Activated effector memory CD4-positive, alpha-beta T cell treated with Interleukin-2 at 50 U/mL for 16 hours (primary cell): ENCODE measurements around the gene TBC1D22A.
"Not testable (repeated sequence)": the region's sequence is repeated elsewhere in the genome, so short reads cannot be mapped to it uniquely, and the experiment has no call there.

Experiments
- DNase-seq: peaks from one replicate; pipeline ENCODE4 v3.0.0-alpha.2; 2020

The TBC1D22A gene

GRCh38 chr22:47133061-47133969 is 370.9 kb downstream of the TBC1D22A start:
- no peak for DNase-seq

- DNase-seq, result no peak
These were observed 371.8 kb downstream of the TBC1D22A start for GRCh38 chr22:47134222-47134621.

- DNase-seq, result no peak
These were observed 372.9 kb downstream of the TBC1D22A start for GRCh38 chr22:47135338-47135737.

DNA sequence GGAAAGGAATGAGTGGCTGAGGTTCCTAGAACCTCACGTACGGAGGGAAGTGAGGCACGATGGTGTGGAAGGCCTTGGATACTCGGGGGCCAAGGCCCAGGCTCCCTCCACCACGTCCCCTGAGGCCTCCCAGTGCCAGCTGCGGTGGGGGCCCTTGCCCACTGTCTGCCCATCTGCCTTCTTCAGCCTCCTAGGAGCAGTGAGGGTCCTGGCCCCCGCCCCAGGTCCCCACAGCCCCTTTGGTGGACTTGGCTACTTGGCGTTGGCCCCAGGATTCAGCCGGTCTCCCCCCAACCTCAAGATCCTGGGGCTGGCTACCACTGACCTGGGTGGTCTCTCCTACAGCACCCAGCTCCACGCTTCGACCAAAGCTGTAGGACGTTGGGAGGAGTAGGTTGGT is 373.6 kb downstream of the TBC1D22A start:
- DNase-seq, result no peak

DNA sequence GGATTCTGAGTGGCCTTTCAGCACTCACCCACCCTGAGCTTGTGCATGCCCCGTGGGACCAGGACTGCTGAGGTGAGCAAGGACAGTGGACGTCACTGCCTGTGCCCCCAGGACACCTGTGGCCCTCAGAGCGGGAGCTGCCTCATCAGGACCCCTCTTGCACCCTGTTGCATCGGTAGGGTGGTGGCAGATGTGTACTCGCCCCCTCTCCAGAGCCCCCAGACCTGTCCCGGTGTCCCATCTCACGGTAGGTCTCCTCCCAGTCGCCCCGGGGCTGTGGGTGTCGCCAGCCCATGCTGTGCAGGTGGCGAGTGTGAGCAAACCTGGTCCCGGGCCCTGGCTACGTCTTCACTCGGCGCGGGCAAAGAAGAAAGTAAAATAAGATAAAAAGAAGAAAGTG is 374.2 kb downstream of the TBC1D22A start:
- DNase-seq, result no peak

GRCh38 chr22:47139013-47139789 is 376.8 kb downstream of the TBC1D22A start:
- DNase-seq, result no peak

DNA sequence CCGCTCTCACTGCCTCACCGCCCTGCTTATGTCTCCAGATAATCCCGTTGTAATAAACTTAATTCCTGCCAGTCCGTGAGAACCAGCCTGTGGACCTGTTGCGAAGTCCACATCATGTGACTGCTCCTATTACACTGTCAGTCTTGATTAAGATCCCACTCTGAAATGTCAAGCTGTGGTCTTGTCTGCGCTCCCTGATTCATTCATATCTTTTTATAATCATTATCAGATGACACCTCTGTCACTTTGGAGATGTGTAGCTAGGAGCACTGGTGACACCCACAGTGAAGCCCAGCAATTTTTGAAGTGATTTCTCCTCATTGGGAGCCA is 377.3 kb downstream of the TBC1D22A start:
- DNase-seq, result no peak

DNA sequence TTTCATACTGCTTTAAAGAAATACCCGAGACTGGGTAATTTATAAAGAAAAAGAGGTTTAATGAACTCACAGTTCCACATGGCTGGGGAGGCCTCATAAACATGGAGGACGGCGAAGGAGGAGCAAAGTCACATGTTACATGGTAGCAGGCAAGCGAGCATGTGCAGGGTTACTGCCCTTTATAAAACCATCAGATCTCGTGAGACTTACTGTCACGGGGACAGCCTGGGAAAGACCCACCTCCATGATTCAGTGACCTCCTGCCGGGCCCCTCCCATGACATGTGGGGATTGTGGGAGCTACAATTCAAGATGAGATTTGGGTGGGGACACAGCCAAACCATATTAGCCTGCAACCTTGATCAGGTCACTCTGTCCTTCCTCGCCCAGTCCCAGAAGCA is 378.5 kb downstream of the TBC1D22A start:
- DNase-seq, result not testable (repeated sequence)

GRCh38 chr22:47142427-47143046 is 380.1 kb downstream of the TBC1D22A start:
- DNase-seq, result no peak

DNA sequence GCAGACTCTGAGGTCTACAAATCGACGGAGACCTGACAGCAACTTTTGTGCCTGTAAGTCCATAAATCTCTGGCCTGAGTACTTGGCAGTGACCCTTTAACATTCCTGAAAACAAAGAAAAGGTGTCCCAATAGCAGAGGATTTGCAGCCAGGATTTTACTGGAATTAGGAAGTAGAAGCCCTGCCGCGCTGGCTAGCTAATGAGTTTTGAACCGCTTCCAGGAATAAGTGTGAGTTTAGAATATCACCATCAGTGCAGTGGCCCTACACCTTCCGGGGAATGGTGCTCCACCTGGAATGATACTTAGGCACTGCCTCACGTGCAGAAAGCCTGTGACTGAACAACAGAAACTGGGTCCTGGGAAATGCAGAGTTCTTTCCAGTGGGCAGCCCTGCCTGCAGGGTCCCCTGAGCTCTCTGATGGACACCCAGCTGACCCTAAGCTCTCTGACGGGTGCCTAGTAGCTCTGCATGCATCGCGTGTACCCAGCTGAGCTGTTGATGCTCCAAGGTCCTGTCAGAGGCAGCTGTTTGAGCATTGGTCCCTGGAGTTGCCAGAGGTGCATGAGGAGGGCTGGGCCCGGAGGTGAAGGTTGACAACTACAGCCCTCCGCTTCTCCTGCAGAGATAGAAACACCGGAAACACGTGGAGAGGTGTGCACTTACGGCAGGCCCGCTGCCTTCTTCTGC is 380.9 kb downstream of the TBC1D22A start:
- no peak for DNase-seq

GRCh38 chr22:47144076-47144765 is 381.8 kb downstream of the TBC1D22A start:
- no peak for DNase-seq

- DNase-seq, result no peak
These were observed 382.5 kb downstream of the TBC1D22A start for GRCh38 chr22:47144791-47145425.

GRCh38 chr22:47145883-47146282 is 383.4 kb downstream of the TBC1D22A start:
- DNase-seq, result no peak

DNA sequence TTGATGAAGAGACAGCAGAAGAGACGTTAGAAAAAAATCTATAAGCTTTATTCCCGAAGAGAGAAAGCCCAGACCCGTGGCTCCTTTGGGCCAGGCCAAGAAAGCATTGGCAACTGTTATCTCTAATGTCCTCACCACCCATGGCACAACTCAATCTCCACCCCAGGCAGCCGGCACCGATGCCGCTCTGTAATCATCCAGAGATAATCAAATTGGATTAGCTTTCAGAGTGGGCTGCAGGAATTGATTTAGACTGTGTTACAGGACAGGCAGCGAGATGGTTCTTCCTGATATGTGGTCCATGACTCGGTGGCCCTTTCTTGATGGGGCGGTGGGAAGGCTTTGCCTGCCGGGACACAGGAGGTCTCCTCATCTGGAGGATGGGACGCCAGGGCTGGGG is 383.9 kb downstream of the TBC1D22A start:
- no peak for DNase-seq

GRCh38 chr22:47146941-47147340 is 384.5 kb downstream of the TBC1D22A start:
- DNase-seq, result no peak

DNA sequence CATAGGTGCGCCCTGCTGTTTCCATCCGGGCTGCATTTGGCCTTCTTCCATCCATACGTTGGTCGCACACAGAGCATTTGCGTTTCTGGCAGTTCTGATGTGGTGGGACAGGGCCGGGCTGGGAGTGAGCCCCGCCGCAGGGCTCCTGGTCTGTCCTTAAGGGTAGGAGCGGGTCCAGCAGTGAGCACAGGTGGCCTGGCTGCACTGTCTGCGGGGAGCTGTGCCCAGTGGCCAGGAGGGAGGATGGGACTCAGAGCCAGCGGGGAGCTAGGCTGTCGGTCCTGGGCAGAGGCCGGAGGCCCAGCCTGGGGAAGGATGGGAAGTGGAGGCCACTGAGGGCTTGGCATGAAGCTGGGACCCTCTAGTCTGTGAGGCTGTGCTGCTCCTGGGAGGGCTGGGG is 385.1 kb downstream of the TBC1D22A start:
- DNase-seq, result no peak

GRCh38 chr22:47148510-47148909 is 386.1 kb downstream of the TBC1D22A start:
- no peak for DNase-seq

GRCh38 chr22:47148956-47149728 is 386.7 kb downstream of the TBC1D22A start:
- DNase-seq, result no peak

GRCh38 chr22:47149976-47150375 is 387.5 kb downstream of the TBC1D22A start:
- no peak for DNase-seq

- no peak for DNase-seq
These were observed 388.0 kb downstream of the TBC1D22A start for GRCh38 chr22:47150426-47150825.

GRCh38 chr22:47151064-47151463 is 388.6 kb downstream of the TBC1D22A start:
- DNase-seq, result no peak
